Activated CD4-positive, alpha-beta T cell treated with anti-CD3 and anti-CD28 coated beads, Interleukin-2, amount 50 U/mL, for 48 hours (primary cell): ENCODE data around the gene GLCCI1.

Source experiments
- DNase-seq, 2 experiments: peaks; one replicate each; pipeline ENCODE4 v3.0.0-alpha.2; 2020

Gene GLCCI1

DNA sequence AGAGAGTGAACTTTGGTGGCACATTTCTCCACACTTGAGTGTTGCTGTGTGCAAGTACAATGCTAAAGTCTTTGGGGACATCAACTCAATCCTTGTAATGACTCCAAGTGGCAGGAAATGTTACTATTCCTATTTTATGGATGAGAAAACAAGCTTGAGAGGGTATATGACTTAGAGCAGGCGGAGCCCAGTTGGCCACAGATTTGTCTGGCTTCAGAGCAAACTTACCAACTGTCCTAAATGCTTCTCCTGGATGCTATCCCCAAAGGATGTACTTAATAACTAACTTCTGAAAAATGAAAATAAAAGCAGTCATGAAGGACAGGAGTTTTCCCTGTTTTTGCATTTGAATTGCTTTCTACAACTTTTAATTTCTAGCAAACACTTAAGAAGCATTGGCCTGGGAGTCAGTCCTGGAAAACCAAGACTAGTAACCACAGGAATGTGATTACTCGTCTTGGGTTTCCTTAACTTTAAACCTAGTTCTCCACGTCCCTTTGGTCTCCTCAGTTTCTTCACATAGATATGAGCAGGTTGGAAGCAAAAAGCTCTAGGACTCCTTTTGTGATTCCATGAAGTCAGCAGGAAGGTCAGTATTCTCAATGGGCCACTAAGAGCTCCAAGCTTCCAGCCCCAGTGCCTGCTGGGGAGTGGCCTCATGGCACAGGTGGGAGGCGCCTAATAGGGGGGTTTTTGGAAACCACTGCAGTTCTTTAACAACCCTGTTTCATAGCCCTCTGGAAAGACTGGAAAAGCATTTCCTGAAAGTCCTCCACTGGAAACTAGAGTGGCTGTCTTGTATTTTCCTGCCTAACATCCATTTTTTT lies 140.8 kb downstream of the GLCCI1 start:
- no peak for DNase-seq

DNA sequence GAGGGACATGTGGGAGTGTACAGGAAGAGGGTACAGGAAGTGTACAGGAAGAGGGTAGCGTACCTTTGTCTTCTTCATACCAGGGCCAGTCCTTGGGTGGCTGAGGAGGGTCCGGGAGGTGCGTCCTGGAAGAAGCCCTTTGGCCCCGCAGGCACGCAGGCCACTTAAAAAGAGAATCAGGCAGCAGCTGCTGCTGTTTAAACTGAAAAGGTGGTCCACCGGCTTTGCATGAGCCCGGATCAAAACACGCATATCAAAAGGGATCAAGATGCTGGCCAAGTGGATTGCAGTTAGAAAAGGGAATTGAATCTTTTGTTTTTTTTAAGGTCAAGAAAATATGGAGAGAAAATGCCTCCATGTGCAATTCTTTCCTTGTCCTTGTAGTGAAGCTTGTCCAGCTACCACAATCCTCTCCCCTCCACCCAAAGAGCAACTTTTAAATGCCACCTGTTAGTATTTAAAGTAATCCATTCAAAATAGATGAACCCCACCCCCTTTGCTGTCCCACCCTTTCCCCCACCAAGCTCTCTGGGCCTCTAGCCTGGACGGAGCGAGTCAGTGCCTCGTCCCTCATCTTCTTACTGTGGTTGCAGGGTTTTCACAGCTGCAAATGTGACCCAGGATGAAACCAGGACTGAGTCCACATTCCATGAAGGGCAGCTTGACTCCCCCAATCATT lies 142.8 kb downstream of the GLCCI1 start:
- no peak for DNase-seq

DNA sequence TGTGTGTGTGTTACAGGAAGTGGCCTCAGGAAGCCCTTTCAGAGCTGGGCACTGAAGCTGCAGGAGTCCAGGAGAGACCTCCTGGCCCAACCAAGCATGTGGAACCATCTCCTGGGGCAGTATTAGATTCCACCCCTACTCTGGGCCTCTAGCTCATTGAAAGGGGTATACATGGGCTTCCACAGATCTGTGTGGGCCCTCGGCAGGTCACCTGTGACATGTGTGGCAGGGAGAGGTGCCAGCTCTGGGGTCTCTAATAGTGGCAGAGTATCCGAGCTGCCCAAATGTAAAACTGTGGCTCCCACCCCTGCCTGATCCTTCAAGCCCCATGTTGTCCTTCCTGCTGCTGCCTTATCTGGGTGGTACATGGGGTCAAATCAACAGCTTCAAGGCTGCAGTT lies 144.1 kb downstream of the GLCCI1 start:
- no peak for DNase-seq

DNA sequence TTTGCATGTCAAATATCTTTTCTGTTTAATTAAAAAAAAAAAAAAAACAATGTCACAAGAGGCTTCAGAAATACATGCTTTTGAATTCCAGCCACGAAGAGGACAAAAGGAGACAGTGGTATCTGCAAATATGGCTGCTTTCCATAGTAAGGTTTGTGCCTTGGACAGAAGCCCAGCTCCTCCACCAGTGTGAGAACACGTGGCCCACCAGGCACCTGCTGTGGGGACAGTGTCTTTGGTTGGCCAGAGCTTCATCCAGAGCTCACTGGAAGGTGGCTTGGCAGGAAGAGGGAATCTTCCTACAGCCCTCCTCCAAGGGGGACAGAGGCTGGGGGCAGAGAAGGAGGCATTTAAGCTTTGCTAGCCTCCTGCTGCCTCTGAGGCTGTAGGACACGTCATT lies 144.6 kb downstream of the GLCCI1 start:
- no peak for DNase-seq

DNA sequence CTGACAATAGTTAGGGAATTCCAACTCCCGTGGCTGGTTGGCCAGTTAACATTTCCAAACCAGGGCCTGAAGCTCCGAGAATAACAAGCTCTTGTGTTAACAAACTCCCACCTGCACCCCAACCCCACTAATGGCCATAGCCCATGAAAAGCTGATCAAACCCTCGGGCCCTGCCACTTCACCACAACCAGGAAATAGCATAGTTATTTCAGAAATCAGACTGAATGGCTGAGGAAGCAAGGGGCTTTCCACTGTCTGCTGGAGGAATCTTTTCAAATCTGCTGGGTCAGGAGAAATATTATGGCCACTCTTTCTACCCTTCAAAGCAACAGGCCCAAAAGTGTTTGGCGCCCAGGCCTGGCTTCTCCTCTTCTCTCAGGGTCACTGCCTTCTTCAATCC lies 145.6 kb downstream of the GLCCI1 start:
- peak in 1 of 2 experiments; percentile 20 for DNase-seq

DNA sequence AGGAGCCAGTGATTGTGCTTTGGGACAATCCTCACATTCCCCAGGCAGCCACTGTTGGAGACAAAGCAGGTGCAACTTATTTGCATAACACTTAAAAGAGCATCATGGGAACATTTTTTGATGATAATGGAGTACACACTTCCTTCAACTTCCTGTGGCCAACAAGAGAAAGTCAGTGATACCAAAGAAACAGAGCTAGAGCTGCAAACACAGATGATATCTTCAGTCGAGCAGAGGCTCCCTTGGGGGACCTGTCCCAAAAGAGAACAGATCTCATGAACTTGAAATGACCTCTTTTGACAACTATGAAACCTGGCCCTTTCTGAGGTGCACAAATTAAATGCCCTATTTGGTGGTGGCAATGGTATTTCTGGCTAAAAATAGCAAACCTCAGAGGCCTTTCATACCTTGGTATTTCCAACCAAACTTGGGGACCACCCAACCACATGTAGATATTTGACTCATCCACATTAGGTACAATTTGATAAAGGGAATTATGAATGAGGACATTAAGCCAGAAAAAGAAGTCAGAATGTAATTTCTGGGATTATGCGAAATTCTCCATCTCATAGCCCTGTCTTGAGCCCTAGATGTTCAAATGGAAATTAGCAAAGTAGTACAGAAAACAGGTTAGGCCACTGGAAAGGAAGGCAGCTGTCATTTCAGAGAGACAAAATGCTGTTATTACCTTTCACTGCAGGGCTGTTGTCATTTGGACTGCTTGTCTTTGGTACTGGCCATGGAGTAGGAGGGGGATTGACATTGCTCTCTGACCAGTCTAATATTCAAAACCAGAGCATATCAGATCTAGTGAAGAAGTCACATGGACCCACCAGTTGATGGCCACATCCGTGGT lies 147.2 kb downstream of the GLCCI1 start:
- no peak for DNase-seq

DNA sequence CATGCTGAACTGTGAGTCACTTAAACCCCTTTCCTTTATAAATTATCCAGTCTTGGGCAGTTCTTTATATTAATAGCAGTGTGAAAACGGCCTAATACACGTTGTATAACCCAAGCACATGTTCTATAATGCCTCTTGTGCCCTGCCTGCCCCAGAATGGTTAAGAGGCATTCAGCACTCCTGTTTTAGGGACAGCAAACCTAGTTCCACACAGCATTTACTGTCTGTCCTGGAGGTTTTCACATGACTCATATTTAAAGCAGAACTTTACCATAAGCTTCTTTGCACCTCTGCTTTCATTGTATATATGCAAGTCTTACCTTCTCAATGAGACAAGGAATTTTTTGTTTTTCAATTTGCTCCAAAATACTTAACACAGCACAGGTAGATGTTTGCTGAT lies 148.6 kb downstream of the GLCCI1 start:
- no peak for DNase-seq

DNA sequence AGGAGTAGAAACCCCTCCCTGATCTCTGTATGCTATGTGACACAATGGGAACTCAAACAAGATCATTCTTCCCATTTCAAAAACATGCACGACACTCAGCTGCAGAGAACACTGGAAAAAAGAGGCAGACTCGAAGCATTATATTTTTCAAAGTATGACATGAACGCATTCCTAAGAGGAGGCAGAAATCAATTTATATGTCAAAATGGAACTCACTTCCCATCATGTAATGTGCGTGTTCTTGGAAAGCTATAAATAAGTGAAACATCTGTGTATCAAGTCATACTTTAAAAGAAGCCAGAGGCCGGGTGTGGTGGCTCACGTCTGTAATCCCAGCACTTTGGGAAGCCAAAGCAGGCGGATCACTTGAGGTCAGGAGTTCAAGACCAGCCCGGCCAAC lies 150.7 kb downstream of the GLCCI1 start:
- no peak for DNase-seq

DNA sequence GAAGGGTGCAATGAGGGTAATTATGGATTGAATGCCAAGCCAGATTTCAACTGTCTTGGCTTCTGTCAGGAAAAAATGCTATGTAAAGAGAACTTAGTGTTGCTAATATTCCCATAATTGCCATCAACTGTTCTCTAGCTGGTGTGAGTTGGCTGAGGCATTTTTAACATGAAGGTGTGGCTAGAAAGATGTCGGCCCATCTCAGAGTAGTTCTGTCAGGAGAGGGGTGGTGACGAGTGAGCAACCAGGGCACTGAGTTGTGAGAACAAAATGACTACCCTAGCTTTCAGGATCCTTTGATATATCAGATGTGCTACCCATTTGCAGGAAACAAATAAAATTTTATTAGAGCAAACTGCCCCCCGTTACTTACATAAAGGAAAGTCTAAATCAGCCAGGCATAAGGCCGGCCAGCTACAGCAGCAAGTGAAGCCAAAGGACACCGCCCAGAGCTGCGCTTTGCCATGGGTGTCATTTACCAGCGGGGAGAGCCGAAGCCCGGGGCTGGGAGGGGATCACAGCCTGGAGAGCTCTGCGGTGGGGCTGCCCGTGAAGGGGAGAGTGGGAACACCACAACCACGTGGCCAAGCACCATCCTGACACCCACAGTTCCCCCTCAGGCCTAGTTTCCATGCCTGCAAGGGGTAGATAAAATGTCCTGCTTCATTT lies 151.9 kb downstream of the GLCCI1 start:
- DNase-seq = no peak

DNA sequence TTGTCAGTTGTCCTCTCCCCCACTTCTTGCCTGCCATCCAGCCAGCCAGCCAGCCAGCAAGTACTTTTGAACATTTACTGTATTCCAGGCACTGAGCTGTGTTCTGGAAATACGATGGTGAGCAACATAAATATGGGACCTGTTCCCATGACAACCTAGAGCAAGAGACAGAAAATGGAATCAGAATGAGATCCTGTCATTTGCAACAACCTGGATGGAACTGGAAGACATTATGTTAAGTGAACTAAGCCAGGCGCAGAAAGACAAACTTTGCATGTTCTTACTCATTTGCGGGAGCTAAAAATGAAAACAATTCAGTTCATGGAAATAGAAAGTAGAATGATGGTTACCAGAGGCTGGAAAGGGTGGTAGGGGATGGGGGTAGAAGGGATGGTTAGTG lies 152.6 kb downstream of the GLCCI1 start:
- no peak for DNase-seq

DNA sequence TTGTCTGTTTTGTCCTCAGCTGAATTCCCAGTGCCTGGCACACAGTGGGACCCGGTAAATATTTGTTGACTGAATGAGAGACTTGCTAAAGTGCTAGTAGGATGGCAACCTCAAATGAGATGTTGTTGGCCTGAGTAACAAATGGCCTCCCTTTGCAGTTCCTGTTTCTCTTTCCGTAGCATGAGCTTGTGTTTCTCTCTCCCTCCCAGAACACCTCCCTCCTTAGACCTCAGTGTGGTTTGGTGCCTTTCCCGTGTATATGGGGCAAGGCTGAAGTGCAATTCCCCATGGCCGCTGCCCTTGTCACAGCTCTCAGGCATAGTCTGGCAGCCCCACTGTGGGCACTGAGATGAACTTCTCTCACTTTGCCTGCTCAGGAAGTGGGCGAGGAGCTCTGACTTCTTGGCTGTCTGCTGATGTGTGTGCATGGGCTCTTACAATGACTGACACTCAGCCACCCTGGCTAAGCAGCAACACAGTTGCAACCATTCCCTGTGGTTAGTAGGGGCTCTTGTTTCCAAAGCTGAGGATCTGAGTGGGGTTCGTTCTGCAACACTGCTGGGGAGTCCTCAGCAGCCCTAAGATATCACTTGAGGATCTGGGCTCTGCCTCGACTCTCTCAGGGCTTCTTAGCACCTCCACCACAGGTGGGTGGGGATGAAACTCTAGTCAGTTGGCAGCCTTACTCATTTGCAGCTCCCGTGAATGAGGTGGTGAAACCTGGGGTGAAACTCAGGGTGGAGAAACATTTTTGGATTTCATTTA lies 157.3 kb downstream of the GLCCI1 start:
- DNase-seq = peak; percentile 72 to 81

DNA sequence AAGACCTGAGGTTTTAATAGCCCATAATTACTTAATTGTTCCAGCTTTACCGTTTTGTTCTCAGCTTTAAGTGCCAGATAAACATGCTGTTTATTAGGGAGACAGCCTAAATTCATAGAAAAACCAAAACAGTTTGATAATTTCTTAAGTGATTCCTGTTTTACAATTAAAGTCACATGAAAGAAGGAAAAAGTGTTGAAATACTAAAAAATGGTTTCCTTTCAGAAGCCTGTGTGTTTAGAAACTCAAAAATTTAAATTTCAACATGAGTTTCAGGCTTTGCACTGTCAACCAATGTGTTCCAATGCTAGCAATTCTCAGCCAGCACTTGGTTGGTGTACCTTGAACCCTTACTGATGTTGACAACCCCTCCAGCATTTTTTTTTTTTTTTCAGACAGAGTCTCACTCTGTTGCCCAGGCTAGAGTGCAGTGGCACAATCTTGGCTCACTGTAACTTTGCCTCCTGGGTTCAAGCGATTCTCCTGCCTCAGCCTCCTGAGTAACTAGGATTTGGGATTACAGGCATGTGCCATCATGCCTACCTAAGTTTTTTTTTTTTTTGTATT lies 158.1 kb downstream of the GLCCI1 start:
- no peak for DNase-seq

DNA sequence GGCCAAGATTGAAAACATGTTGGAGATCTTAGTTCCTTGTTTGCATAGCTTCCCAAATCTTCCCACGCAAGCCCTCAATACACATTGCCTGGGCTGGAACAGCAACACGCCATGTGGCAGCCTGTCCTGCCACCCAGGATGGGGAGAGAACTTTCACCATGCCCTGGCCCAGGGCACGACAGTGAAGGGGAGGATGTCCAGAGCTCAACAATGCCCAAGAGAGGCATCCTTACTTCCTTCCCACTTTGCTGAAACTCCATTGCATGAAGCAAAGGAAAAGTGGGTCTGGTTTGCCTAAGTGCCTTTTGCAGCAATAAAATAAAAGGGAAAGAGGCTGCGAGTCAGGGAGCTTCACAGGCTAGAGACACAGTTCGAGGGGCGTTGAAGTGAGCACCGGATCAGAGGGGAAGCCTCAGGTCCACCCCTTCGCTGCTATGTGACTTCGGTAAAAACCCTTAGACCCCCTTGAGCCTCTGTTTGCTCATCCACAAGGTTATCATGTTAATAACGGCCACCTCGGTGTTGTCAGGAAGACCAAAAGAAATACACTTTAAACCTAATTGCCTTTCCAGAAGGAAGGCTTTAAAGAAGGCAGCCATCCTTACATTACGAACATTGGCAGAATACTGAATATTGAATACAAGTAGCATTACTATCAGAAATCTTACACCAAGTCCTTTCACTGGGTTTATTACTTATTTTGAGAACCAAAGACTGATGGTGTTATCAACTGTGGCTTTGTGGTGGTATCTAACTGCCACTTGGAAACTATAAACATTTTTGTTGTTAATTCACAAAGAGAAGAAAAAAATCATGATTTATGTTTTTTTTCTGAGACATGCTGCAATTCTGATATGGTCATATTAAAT lies 160.1 kb downstream of the GLCCI1 start:
- DNase-seq = no peak

DNA sequence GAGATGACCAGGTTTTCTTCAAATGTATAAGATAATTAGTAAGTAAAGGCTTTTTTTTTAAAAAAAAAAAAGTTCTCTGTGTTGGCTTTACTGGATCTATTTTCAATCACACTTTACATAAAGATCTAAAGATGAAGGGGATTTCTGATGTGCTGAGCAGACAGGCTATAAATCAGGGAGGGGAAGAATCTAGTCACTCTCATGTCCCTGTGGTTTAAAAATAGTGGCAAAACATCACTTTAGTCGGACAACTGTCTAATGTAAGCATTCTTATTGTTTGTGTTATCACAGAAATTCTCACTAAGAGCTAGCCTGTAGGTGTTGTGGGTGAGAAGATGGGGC lies 160.7 kb downstream of the GLCCI1 start:
- no peak for DNase-seq

DNA sequence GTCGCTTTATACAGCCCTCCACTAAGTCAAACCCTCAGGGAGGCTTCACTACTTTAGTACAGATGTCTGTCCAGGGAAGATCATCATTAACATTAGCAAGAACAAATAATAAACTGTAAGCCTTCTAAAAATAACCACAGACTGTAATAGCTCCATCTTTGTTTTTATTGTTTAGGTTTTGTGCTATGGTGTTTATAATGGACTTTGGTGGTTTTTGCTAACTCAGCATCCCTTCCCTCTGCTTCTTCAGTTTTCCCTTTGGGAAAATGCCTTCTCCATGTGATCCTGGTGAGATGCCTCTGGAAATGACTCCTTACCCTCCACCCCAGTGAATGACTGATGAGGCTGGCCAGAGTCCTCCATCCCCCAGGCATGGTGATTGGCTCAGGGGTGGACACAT lies 162.1 kb downstream of the GLCCI1 start:
- DNase-seq = no peak

DNA sequence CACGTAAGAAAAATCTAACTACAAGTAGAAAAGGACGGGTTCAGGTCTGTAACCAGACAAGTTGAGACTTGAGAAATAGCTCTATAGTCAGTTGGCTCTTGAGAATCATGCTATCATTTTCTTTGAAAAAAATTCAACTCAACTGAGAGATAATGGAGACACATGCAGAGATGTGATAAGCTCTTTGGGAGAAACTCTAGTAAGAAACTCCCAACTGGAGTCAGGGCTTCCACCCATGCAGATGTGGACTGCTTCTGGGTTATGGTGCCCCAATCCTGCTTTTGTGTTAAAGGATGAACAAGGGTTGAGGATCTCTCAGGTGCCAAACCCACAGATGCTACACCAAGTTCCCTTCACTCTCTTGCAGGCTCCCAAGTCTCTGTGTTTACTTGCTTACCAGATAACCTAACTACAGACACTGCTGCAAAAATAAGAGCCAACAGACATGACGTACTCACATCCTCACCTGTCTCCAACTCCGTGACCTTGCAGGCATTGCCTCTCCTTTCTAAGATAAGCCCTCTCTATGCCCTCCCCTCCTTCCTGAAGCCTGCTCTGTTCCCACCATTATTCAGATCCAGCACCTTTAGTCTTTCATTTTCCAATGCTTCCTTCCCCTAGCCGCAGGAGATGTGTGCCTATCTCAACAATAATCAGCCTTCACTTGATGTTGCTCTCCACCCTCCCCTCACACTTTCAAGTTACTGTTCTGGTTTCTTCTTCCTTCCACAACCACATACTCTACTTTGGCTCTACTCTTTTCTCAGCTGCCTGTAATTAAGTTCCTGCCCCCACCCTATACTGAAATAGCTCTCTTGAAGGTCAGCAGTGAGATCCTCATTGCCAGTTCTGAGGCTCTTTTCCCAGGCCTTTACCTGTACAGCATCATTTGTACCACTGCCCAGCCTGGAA lies 163.4 kb downstream of the GLCCI1 start:
- no peak for DNase-seq

DNA sequence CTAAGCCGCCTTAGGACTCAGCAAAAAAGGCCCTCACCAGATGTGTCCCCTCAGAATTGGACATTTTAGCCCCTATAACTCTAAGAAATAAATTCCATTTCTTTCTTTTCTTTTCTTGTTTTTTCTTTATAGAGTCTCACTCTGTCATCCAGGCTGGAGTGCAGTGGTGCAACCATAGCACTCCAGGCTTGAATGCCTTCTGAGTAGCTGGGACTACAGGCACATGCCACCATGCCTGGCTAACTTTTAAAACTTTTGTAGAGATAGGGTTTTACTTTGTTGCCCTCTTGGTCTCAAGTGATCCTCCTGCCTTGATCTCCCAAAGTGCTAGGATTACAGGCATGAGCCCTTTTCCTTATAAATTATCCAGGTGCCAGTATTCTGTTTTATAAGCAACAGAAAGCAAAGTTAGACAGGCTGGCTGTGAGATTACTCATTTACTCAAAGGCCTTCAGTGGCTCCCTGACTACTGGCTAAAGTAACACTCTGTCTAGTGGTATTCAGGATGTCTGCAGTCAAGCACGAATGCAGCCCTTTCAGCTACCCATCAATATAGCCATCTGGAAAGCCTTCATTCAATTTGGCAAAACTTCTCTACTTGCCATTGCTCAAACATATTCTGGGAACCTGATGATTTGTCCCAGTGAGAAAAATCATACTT lies 164.7 kb downstream of the GLCCI1 start:
- no peak for DNase-seq

DNA sequence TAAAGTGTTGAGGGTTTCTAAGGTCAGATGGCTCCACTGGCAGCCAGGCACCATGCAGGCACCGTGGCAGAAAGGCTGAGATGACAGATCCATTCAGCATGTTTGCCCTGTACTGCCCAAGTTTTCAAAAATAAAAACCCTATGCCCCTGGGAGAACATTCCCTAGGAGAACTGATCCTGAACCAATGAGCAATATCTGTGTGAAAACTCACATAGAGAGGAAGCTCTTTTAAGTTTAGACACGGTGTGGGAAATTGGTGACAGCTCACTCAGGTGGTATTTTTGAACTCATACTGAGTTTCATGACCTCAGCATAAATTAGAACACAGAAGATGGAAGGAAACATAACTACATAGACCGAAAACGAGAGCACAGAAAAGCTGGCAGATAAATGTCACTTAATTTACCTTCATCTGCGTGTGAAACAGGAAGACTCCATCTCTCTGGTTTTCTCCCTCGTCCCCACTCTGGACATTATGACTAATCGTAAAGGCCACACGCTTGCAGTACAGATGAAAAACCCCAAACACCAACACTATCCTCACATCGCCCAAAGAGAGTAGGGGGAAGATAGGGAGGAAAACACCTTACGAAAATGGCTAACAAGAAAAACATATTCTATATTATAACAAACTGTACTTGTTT lies 165.6 kb downstream of the GLCCI1 start:
- peak in 1 of 2 experiments; percentile 43 for DNase-seq

DNA sequence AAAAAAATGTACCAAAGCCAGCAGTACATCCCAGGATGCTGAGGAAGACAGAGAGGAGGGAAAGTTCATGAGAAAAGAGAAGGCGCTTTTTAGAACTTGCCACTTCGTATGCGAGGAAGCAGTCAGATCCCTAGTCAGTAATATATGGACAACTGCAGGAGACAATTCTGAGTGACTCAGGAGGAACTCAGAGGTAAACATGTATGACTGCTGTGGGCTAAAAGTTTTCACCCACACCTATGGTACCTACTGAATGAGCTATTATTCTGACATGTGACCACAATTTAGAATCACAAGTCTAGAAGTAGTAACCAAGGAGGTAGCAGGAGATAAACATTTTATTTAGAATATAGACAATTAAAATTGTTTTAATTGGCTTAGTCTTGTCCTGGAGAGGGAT lies 166.8 kb downstream of the GLCCI1 start:
- no peak for DNase-seq
